ENCODE measurements around the gene LCK.

DNA sequence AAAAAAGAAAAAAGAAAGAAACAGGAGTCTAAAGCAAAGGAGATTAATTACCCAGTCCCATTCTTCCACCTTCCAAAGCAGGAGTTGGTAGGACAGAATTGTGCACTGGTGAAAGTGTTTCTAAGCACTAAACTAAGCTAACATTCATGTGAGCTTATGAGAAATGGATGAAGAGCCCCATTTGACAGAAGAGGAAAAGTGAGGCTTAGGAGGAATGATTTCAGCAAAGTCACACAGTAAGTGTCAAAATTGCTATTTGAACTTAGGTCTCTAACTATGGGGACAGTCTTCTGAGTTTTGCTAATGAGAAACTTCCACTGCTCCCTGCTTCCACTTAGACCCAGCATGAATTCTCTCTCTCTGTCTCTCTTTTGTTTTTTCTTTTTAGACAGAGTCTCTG, 18.7 kb downstream of the LCK start:
- TF ChIP-seq ZNF274 (IDR thresholded peaks at IDR 0.05; ENCODE audit: low read depth, low read length), result no peak
- no peak for TF ChIP-seq YY1 (IDR thresholded peaks at IDR 0.05; ENCODE audit: insufficient read depth, insufficient read length)
